DMS153 (cell line): Measurements from ENCODE around the gene MYCL.

Experiments used
- DNase-seq: peaks from one replicate; lab custom pipeline; 2025; lab: John Stamatoyannopoulos, UW

The MYCL gene

GRCh38 chr1:39901714-39902459, at the start of gene MYCL:
TSS of gene MYCL (minus strand) at chr1:39901917. CDS start at chr1:39901434, 483 bp downstream.
- DNase-seq: peak; percentile 99

- no peak for DNase-seq
These were observed 48.2 kb upstream of the MYCL start for GRCh38 chr1:39949891-39950290.

GRCh38 chr1:39947260-39947659, 45.5 kb upstream of the MYCL start:
- no peak for DNase-seq

- no peak for DNase-seq
These were observed 44.5 kb upstream of the MYCL start for GRCh38 chr1:39946216-39946615.

GRCh38 chr1:39944410-39945112, 42.8 kb upstream of the MYCL start:
- no peak for DNase-seq

- no peak for DNase-seq
These were observed 42.0 kb upstream of the MYCL start for GRCh38 chr1:39943471-39944290.

- peak; percentile 31 for DNase-seq
These were observed 39.5 kb upstream of the MYCL start for GRCh38 chr1:39940980-39941871.

- DNase-seq: no peak
These were observed 38.5 kb upstream of the MYCL start for GRCh38 chr1:39940253-39940652.

- no peak for DNase-seq
These were observed 37.1 kb upstream of the MYCL start for GRCh38 chr1:39938856-39939255.

GRCh38 chr1:39936724-39937491, 35.2 kb upstream of the MYCL start:
- DNase-seq: no peak

GRCh38 chr1:39933956-39934941, 32.5 kb upstream of the MYCL start:
- DNase-seq: no peak

GRCh38 chr1:39928809-39929587, 27.3 kb upstream of the MYCL start:
- no peak for DNase-seq

- DNase-seq: no peak
These were observed 25.8 kb upstream of the MYCL start for GRCh38 chr1:39927538-39927937.

GRCh38 chr1:39926820-39927219, 25.1 kb upstream of the MYCL start:
- DNase-seq: no peak

GRCh38 chr1:39926343-39926793, 24.7 kb upstream of the MYCL start:
- DNase-seq: no peak

- no peak for DNase-seq
These were observed 24.1 kb upstream of the MYCL start for GRCh38 chr1:39925721-39926342.

- peak; percentile 67 for DNase-seq
These were observed 20.6 kb upstream of the MYCL start for GRCh38 chr1:39922251-39922688.

- peak; percentile 87 for DNase-seq
These were observed 17.8 kb upstream of the MYCL start for GRCh38 chr1:39919545-39919944.
